Right lobe of liver (tissue), 6 donors: ENCODE measurements around the gene UNC5CL. TPM values are rescaled to one million over a fixed set of nuclear protein-coding genes. Genes with fewer than 3 reads are reported as not detected.
"Not testable (repeated sequence)": the region's sequence is repeated elsewhere in the genome, so short reads cannot be mapped to it uniquely, and the experiment has no call there.

Experiments used
- ATAC-seq, 4 donors: fragments of 200-7000 bp; cut with Tn5 transposase; one replicate each; pipeline ENCODE4 v1.9.1; 2020; ENCODE audit warnings: mild to moderate bottlenecking in 4 of 4, moderate library complexity in 4 of 4
- DNase-seq, 3 donors: peaks; one replicate each; pipeline ENCODE4 v3.0.0-alpha.2; 2020
- H3K27ac ChIP-seq, 3 donors: fragments of 200-600 bp; one replicate each; pipeline ENCODE4 v1.8.0; 2022
- H3K27me3 ChIP-seq, 2 donors: fragments of 200-600 bp; one replicate each; pipeline ENCODE4 v1.8.0; 2022
- H3K36me3 ChIP-seq, 4 donors: fragments of 200-600 bp; sonication (generic) in 1 of 4; one replicate each; pipeline versions ENCODE4 v1.5.1 to v1.8.0; 2017 to 2022; ENCODE audit warnings: control low read depth in 1 of 4
- H3K4me1 ChIP-seq, 4 donors: fragments of 200-600 bp; sonication (generic) in 1 of 4; one replicate each; pipeline versions ENCODE4 v1.5.1 to v1.8.0; 2017 to 2022; ENCODE audit warnings: control low read depth in 1 of 4
- H3K4me3 ChIP-seq, 3 donors: fragments of 200-600 bp; one replicate each; pipeline ENCODE4 v1.8.0; 2022
- H3K9me3 ChIP-seq, 4 donors: fragments of 200-600 bp; sonication (generic) in 1 of 4; one replicate each; pipeline versions ENCODE4 v1.5.1 to v1.8.0; 2017 to 2022; ENCODE audit warnings: control low read depth in 1 of 4
- CTCF ChIP-seq, 4 donors: fragments of 200-600 bp in 3 of 4; fragments of 450-650 bp in 1 of 4; IDR thresholded peaks; one replicate each; pipeline versions ENCODE4 v1.5.1 to v1.8.0; 2016 to 2022; ENCODE audit warnings: antibody characterized with exemption in 4 of 4, mild to moderate bottlenecking in 2 of 4
- POLR2A ChIP-seq: fragments of 450-650 bp; IDR thresholded peaks from one replicate; pipeline ENCODE4 v1.6.1; 2017; ENCODE audit warnings: antibody characterized with exemption, mild to moderate bottlenecking
- WGBS: methylation state at CpG from one replicate; pipeline ENCODE4 v1.1.6; 2018; ENCODE audit warnings: low coverage, low lambda C conversion rate; ENCODE audit not compliant: insufficient coverage; ENCODE audit errors: missing lambda C conversion rate; 5-methylcytosine and 5-hydroxymethylcytosine counted together
- intact Hi-C, 2 donors: fragments of 100-400 bp; cut with DNase I; formaldehyde crosslinking; loops; one replicate each; pipeline versions ENCODE4 v1.11.2 to v1.14.1; 2022
- total RNA-seq, 6 experiments: library from RNA; depleted of rRNA in 2 of 6; stranded (reverse); fragments of >200 nt in 2 of 6; fragmentation: NEBNext Ultra II Directional in 3 of 6; extraction: Animal tissue kit (Norgen Biotek cat#: 25700) in 3 of 6; gene quantifications; one replicate each; pipeline versions ENCODE4 v1.1.0 to v1.2.4, GENCODE V29; 2016 to 2023
- donor health status: DM: no; HTN: yes; CAD: no.
- donor health status: DM: no; HTN: no; CAD: no.
- donor health status: DM: no; HTN: no; CAD: no.
- donor health status: DM: no; HTN: yes; CAD: no.
- donor health status: DM: no; HTN: yes; CAD: no.

The UNC5CL gene
- total RNA-seq, 6 experiments from 2014 or later: 5.0 to 35.7 (median 13.5) TPM

- Histone ChIP-seq H3K27ac (no peak overlapping the region), H3K4me3 (no peak overlapping the region), H3K27me3 (no peaks in the 10 kb centered on the region), H3K36me3 (no peaks in the 10 kb centered on the region), H3K9me3 (no peaks in the 10 kb centered on the region), H3K4me1 (peaks cover 0 to 39% (median 16%) of the 10 kb centered on the region in 4 donors)
- intact Hi-C loops: loop anchor here in 1 of 2 donors (10.0 kb wide), 1 partner anchor 55 kb away; no protein-coding TSS in a partner anchor
- no peak for TF ChIP-seq POLR2A
- TF ChIP-seq CTCF (IDR thresholded peaks at IDR 0.05): no peak
- DNase-seq (no peak), ATAC-seq (no peak)
- 100% methylated on average over 1 of the region's 1 CpG for WGBS
These were observed 29.4 kb downstream of the UNC5CL start for GRCh38 chr6:41009669-41010068.

DNA sequence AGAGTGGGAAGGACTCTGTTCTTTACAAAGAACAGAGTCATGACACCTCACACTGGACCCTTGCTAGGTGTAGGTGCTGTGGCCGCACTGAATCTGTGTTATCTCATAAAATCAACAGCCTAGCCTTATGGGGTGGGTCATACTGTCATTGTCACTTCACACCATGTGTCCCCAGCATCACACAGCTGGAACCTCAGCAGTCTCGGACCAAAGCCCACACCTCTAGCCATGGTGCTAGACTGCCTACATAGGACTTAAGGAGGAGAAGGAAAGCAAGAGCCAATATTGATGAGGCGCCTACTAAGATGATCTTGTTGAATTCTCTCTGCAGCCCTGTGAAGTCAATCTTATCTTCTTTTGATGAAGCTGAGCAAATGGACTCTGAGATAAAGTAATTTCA lies 31.0 kb downstream of the UNC5CL start:
- intact Hi-C loops: loop anchor here in 1 of 2 donors (10.0 kb wide), 1 partner anchor 57 kb away; no protein-coding TSS in a partner anchor
- Histone ChIP-seq H3K9me3 (no peaks in the 10 kb centered on the region), H3K36me3 (no peaks in the 10 kb centered on the region), H3K27ac (no peak overlapping the region), H3K27me3 (no peaks in the 10 kb centered on the region), H3K4me3 (no peak overlapping the region), H3K4me1 (peaks cover 0 to 26% (median 9%) of the 10 kb centered on the region in 4 donors)
- no peak for ATAC-seq
- TF ChIP-seq CTCF (IDR thresholded peaks at IDR 0.05): no peak
- no peak for TF ChIP-seq POLR2A
- WGBS: 81% methylated on average over 2 of the region's 3 CpGs
- DNase-seq: no peak

DNA sequence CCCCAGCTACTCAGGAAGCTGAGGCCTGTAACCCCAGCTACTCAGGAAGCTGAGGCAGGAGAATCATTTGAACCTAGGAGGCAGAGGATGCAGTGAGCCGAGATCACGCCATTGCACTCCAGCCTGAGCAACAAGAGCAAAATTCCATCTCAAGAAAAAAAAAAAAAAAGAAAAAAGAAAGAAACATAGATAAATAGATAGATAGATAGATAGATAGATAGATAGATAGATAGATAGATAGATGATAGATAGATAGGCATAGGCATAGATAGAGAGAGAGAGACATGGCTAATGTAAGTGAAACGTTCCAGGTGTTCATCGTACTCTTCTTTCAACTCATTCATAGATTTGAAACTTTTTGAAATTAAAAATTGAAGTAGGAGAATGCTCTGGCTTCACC lies 32.0 kb downstream of the UNC5CL start:
- 86% methylated on average over 2 of the region's 4 CpGs for WGBS
- not testable (repeated sequence) for H3K27ac ChIP-seq, ATAC-seq, H3K27me3 ChIP-seq, H3K4me3 ChIP-seq, H3K36me3 ChIP-seq, DNase-seq, H3K9me3 ChIP-seq
- intact Hi-C loops: loop anchor here in 1 of 2 donors (10.0 kb wide), 1 partner anchor 58 kb away; no protein-coding TSS in a partner anchor
- peaks cover 0 to 16% (median 4%) of the 10 kb centered on the region in 4 donors for H3K4me1 ChIP-seq

- peak; percentile 83 to 93 (median 91) for ATAC-seq
- H3K9me3 ChIP-seq, H3K27ac ChIP-seq, H3K4me3 ChIP-seq, H3K4me1 ChIP-seq, H3K36me3 ChIP-seq, H3K27me3 ChIP-seq: not testable (repeated sequence)
- WGBS: 0% methylated on average over 5 of the region's 7 CpGs
- intact Hi-C loops: loop anchor here in 1 of 2 donors (10.0 kb wide), 1 partner anchor 59 kb away; no protein-coding TSS in a partner anchor
- DNase-seq: peak in 2 of 3 donors; percentile 36 to 60
- TF ChIP-seq CTCF (IDR thresholded peaks at IDR 0.05): peak; percentile 67 to 74 (median 68)
These were observed 32.8 kb downstream of the UNC5CL start for GRCh38 chr6:41006217-41006616.

DNA sequence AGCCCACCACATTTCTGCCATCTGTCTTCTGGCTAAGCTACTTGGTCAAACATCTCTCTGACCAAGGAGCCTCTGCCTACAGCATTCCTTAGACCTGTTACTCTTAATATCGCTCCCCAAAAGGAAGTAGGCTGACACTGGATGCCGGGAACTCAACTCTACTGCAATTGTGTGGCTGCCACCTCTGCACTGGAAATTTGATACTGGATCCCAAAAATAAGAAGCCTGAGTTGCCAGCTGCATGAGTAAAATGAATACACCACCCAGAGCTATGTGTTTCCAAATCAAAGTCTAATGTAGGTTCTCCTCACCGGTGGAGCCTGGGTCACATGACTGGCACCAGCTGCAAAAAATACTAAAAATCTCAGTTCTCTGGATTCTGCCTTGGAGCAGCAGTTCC lies 36.9 kb downstream of the UNC5CL start:
- H3K27ac ChIP-seq: no peak overlapping the region
- ATAC-seq (no peak), DNase-seq (no peak)
- H3K27me3 ChIP-seq: no peaks in the 10 kb centered on the region
- H3K4me1 ChIP-seq: peaks cover 0 to 16% (median 5%) of the 10 kb centered on the region in 4 donors
- 75% methylated on average over 3 of the region's 3 CpGs for WGBS
- intact Hi-C loops: loop anchor here in 1 of 2 donors (10.0 kb wide), 1 partner anchor 63 kb away; no protein-coding TSS in a partner anchor
- no peaks in the 10 kb centered on the region for H3K9me3 ChIP-seq
- no peak overlapping the region for H3K4me3 ChIP-seq
- TF ChIP-seq CTCF (IDR thresholded peaks at IDR 0.05): no peak
- no peak for TF ChIP-seq POLR2A
- no peaks in the 10 kb centered on the region for H3K36me3 ChIP-seq
